Type B pancreatic cell (in vitro differentiated cells): ENCODE data around the gene IMPDH1. TPM values are rescaled to one million over a fixed set of nuclear protein-coding genes. Genes with fewer than 3 reads are reported as not detected.

Experiments used
- DNase-seq: peaks from one replicate; pipeline ENCODE4 v3.0.0; 2021; ENCODE audit warnings: mixed read lengths; ENCODE audit not compliant: unreplicated experiment; ENCODE audit errors: extremely low spot score
- H3K27ac Mint-ChIP-seq: 2 replicates; pipeline ENCODE4 v1.8.0; 2021; ENCODE audit warnings: mild to moderate bottlenecking, mixed read lengths
- H3K27me3 Mint-ChIP-seq: 2 replicates; pipeline ENCODE4 v1.8.0; 2021; ENCODE audit warnings: mixed read lengths
- H3K36me3 Mint-ChIP-seq: 2 replicates; pipeline ENCODE4 v1.8.0; 2021; ENCODE audit warnings: mixed read lengths
- H3K4me1 Mint-ChIP-seq: one replicate; pipeline ENCODE4 v1.8.0; 2021; ENCODE audit warnings: mixed read lengths; ENCODE audit not compliant: unreplicated experiment
- H3K4me3 Mint-ChIP-seq: 2 replicates; pipeline ENCODE4 v1.8.0; 2021; ENCODE audit warnings: mild to moderate bottlenecking, mixed read lengths
- H3K9me3 Mint-ChIP-seq: 2 replicates; pipeline ENCODE4 v1.8.0; 2021; ENCODE audit warnings: mixed read lengths
- CTCF ChIP-seq: fragments of 200-600 bp; sonication (generic); conservative IDR thresholded peaks from 2 replicates; pipeline ENCODE4 v1.5.0; 2021; ENCODE audit warnings: antibody characterized with exemption, mild to moderate bottlenecking
- total RNA-seq: library from RNA; stranded (reverse); gene quantifications from 2 replicates; pipeline ENCODE4 v1.2.1, GENCODE V29; 2021; ENCODE audit warnings: low replicate concordance

The IMPDH1 gene
- total RNA-seq, 1 donor from 2014 or later: 42.2 TPM

GRCh38 chr7:128431221-128431620 lies 21.4 kb upstream of the IMPDH1 start:
- no peak overlapping the region for H3K4me3 Mint-ChIP-seq
- DNase-seq: no peak
- H3K4me1 Mint-ChIP-seq: peaks cover 15% of the 10 kb centered on the region
- H3K27ac Mint-ChIP-seq: no peak overlapping the region
- H3K36me3 Mint-ChIP-seq: no peaks in the 10 kb centered on the region
- peaks cover 6% of the 10 kb centered on the region for H3K27me3 Mint-ChIP-seq
- H3K9me3 Mint-ChIP-seq: no peaks in the 10 kb centered on the region
- TF ChIP-seq CTCF: no peak

GRCh38 chr7:128430207-128430606 lies 20.4 kb upstream of the IMPDH1 start:
- Mint-ChIP-seq H3K4me3 (no peak overlapping the region), H3K36me3 (no peaks in the 10 kb centered on the region), H3K9me3 (no peaks in the 10 kb centered on the region), H3K27ac (no peak overlapping the region), H3K4me1 (peaks cover 13% of the 10 kb centered on the region), H3K27me3 (peaks cover 6% of the 10 kb centered on the region)
- no peak for DNase-seq
- TF ChIP-seq CTCF: no peak

GRCh38 chr7:128427289-128427891 lies 17.6 kb upstream of the IMPDH1 start:
- peaks cover 13% of the 10 kb centered on the region for H3K4me1 Mint-ChIP-seq
- H3K27me3 Mint-ChIP-seq: peaks cover 3% of the 10 kb centered on the region
- H3K4me3 Mint-ChIP-seq: no peak overlapping the region
- H3K27ac Mint-ChIP-seq: no peak overlapping the region
- DNase-seq: no peak
- peak; percentile 87 for TF ChIP-seq CTCF
- no peaks in the 10 kb centered on the region for H3K9me3 Mint-ChIP-seq
- no peaks in the 10 kb centered on the region for H3K36me3 Mint-ChIP-seq

GRCh38 chr7:128425850-128426249 lies 16.1 kb upstream of the IMPDH1 start:
- no peak overlapping the region for H3K27ac Mint-ChIP-seq
- TF ChIP-seq CTCF: peak; percentile 91
- H3K4me3 Mint-ChIP-seq: no peak overlapping the region
- no peaks in the 10 kb centered on the region for H3K36me3 Mint-ChIP-seq
- peaks cover 8% of the 10 kb centered on the region for H3K4me1 Mint-ChIP-seq
- no peaks in the 10 kb centered on the region for H3K9me3 Mint-ChIP-seq
- H3K27me3 Mint-ChIP-seq: peaks cover 3% of the 10 kb centered on the region
- DNase-seq: no peak

GRCh38 chr7:128424686-128425275 lies 15.0 kb upstream of the IMPDH1 start:
- no peak for DNase-seq
- peaks cover 3% of the 10 kb centered on the region for H3K27me3 Mint-ChIP-seq

More at GRCh38 chr7:128424686-128425275, 15.0 kb upstream of the IMPDH1 start:
- peaks cover 8% of the 10 kb centered on the region for H3K4me1 Mint-ChIP-seq
- H3K27ac Mint-ChIP-seq: no peak overlapping the region
- H3K36me3 Mint-ChIP-seq: no peaks in the 10 kb centered on the region
- H3K9me3 Mint-ChIP-seq: no peaks in the 10 kb centered on the region
- no peak for TF ChIP-seq CTCF
- H3K4me3 Mint-ChIP-seq: no peak overlapping the region
